ENCODE measurements around the gene PWWP2B.

The PWWP2B gene

DNA sequence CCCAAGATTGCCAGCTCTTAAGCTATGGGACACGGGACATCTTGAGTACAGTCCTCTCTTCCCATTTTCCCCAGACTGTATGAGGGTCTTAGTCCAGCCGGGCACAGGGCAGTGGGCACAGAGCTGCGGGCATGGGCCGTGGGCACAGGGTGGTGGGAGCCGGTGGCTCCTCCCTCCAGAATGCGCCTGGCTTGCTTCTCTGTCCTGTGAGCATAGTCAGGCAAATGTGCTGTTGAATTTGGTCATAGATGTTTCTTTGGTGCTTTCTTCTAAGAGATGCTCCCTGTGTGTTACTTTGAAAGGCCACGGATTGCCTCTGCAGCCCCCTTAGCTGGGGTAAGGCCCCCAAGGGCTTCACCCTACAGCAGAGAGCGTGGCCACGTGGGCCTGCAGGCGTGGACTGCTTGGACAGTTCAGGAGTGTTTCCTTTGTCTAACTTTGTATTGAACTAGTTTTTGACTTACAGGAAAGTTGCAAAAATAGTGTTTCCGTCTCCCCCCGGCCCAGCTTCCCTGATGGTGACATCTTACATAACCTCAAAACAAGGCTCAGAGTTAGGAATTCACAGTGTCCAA lies 40.3 kb upstream of the PWWP2B start:
- Histone ChIP-seq H3K4me3 (ENCODE audit: control insufficient read depth in 1 of 7, extremely low read depth in 1 of 7, insufficient read depth in 4 of 7, low read depth in 2 of 7, low read length in 6 of 7) (no peak overlapping the region), H3K9me3 (ENCODE audit: control extremely low read depth in 1 of 5, control insufficient read depth in 4 of 5, insufficient read depth in 2 of 5, low read depth in 1 of 5, low read length in 4 of 5) (no peaks in the 10 kb centered on the region), H3K27me3 (replicated peaks in 2 of 5; ENCODE audit: control insufficient read depth in 4 of 5, insufficient read depth in 5 of 5, low read length in 4 of 5) (no peaks in the 10 kb centered on the region), H3K27ac (ENCODE audit: insufficient read depth in 1 of 2, low read depth in 1 of 2, low read length in 2 of 2, poor library complexity in 1 of 2, severe bottlenecking in 2 of 2) (no peak overlapping the region), H3K36me3 (ENCODE audit: control insufficient read depth in 4 of 4, insufficient read depth in 4 of 4, low read length in 3 of 4) (peaks cover 0 to 18% (median 6%) of the 10 kb centered on the region in 4 experiments), H3K4me1 (ENCODE audit: control extremely low read depth in 1 of 4, control insufficient read depth in 4 of 4, insufficient read depth in 4 of 4, low read length in 3 of 4) (peaks cover 0 to 2% (median 0%) of the 10 kb centered on the region in 4 experiments)
- no peak for DNase-seq
- WGBS (ENCODE audit: insufficient coverage), result 97% methylated on average over 11 of the region's 12 CpGs
- POLR2A ChIA-PET, result no interaction called here
- CTCF ChIA-PET, result interaction anchor here (1.1 to 1.9 kb wide), 5 partner anchors 9 to 133 kb away, joined by 3 to 6 read pairs (median 4); no protein-coding TSS in a partner anchor

DNA sequence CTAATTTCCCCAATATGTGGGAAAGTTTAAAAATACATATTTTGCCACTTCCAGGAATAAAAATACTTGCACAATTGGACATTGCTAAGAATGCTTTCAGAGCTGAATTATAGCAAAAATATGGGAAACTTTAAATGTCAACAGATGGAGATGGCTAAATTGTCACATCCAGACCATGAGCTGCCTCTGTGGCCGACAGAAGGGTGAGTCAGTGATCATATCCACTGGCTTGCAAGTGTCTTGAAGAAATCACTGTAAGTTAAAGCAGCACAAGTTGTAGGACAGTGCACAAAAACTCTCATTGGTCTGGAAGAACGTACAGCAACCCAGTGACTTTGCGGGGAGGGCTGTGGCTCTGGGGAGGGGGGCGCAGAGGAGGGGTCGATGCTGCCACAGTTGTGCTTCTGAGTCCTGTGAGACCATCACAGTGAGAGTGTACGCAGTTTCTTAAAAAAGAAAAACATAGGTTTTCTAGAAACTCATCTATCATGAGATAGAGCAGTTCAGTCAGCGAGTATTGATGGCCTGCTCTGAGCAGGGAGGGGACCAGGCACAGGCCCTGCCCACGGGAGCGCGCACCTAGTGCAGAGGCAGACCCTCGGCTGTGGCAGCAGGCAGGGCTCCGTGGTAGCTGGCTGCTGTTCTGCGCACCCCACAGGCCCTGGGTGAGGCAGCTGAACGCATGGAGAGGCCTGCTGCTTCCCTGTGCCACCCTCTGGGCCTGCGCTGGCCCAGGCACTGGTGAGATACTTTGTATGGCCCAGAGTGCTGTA lies 39.5 kb upstream of the PWWP2B start:
- 100% methylated on average over 15 of the region's 15 CpGs for WGBS (ENCODE audit: insufficient coverage)
- POLR2A ChIA-PET, result no interaction called here
- no peak overlapping the region for H3K4me3 ChIP-seq (ENCODE audit: control insufficient read depth in 1 of 7, extremely low read depth in 1 of 7, insufficient read depth in 4 of 7, low read depth in 2 of 7, low read length in 6 of 7)
- CTCF ChIA-PET, result interaction anchor here (1.4 to 1.9 kb wide), 2 partner anchors 14 to 28 kb away, joined by 4 to 6 read pairs; no protein-coding TSS in a partner anchor
- peaks cover 2 to 26% (median 6%) of the 10 kb centered on the region in 4 experiments for H3K36me3 ChIP-seq (ENCODE audit: control insufficient read depth in 4 of 4, insufficient read depth in 4 of 4, low read length in 3 of 4)
- no peak overlapping the region for H3K27ac ChIP-seq (ENCODE audit: insufficient read depth in 1 of 2, low read depth in 1 of 2, low read length in 2 of 2, poor library complexity in 1 of 2, severe bottlenecking in 2 of 2)
- H3K27me3 ChIP-seq (replicated peaks in 2 of 5; ENCODE audit: control insufficient read depth in 4 of 5, insufficient read depth in 5 of 5, low read length in 4 of 5), result no peaks in the 10 kb centered on the region
- H3K9me3 ChIP-seq (ENCODE audit: control extremely low read depth in 1 of 5, control insufficient read depth in 4 of 5, insufficient read depth in 2 of 5, low read depth in 1 of 5, low read length in 4 of 5), result peaks cover 0 to 4% (median 0%) of the 10 kb centered on the region in 5 experiments
- H3K4me1 ChIP-seq (ENCODE audit: control extremely low read depth in 1 of 4, control insufficient read depth in 4 of 4, insufficient read depth in 4 of 4, low read length in 3 of 4), result peaks cover 0 to 2% (median 0%) of the 10 kb centered on the region in 4 experiments
- no peak for DNase-seq

DNA sequence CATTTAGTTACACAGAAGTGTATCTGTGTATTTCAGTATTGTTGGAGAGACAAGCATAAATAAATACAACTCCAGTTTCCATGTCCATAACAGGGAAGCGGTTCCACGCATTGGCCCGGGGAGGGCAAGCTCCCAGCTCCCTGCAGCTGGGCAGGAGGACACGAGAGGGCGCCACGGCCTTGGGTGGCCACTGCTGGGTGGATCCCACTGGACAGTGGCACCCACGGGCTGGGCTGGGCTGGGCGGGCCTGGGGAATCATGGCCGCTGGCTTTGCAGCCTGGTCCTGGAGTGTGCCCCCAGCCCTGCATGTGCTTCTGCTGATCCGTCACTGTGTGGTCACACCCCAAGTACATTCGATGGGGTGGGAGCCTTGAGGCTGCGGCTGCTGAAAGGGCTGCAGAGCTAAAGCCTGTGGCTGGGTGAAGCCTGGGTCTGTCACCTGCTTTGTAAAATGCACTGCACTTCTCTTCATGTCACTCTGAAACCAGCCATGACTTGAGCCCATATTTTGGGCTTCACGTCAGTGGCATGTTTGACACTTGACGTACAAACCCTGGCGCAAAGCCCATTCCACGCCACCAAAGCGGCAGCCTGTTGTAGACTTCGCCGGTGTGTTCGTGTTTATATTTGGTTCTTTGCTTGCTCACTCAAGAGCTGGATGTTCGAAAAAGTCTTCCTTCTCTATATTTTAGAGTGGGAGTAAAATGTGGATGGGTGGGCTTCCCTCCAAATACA lies 37.5 kb upstream of the PWWP2B start:
- H3K4me1 ChIP-seq (ENCODE audit: control extremely low read depth in 1 of 4, control insufficient read depth in 4 of 4, insufficient read depth in 4 of 4, low read length in 3 of 4), result no peaks in the 10 kb centered on the region
- ChIA-PET POLR2A (interaction anchor here (0.6 kb wide), 1 partner anchor 75 kb away, joined by 3 read pairs; no protein-coding TSS in a partner anchor), CTCF (interaction anchor here (0.7 to 1.8 kb wide), 4 partner anchors 10 to 277 kb away, joined by 3 to 7 read pairs (median 4); no protein-coding TSS in a partner anchor)
- no peaks in the 10 kb centered on the region for H3K27me3 ChIP-seq (replicated peaks in 2 of 5; ENCODE audit: control insufficient read depth in 4 of 5, insufficient read depth in 5 of 5, low read length in 4 of 5)
- WGBS (ENCODE audit: insufficient coverage), result 90% methylated on average over 15 of the region's 21 CpGs
- peaks cover 2 to 31% (median 6%) of the 10 kb centered on the region in 4 experiments for H3K36me3 ChIP-seq (ENCODE audit: control insufficient read depth in 4 of 4, insufficient read depth in 4 of 4, low read length in 3 of 4)
- peaks cover 0 to 7% (median 0%) of the 10 kb centered on the region in 5 experiments for H3K9me3 ChIP-seq (ENCODE audit: control extremely low read depth in 1 of 5, control insufficient read depth in 4 of 5, insufficient read depth in 2 of 5, low read depth in 1 of 5, low read length in 4 of 5)
- H3K4me3 ChIP-seq (ENCODE audit: control insufficient read depth in 1 of 7, extremely low read depth in 1 of 7, insufficient read depth in 4 of 7, low read depth in 2 of 7, low read length in 6 of 7), result no peak overlapping the region
- no peak for DNase-seq
- no peak overlapping the region for H3K27ac ChIP-seq (ENCODE audit: insufficient read depth in 1 of 2, low read depth in 1 of 2, low read length in 2 of 2, poor library complexity in 1 of 2, severe bottlenecking in 2 of 2)

DNA sequence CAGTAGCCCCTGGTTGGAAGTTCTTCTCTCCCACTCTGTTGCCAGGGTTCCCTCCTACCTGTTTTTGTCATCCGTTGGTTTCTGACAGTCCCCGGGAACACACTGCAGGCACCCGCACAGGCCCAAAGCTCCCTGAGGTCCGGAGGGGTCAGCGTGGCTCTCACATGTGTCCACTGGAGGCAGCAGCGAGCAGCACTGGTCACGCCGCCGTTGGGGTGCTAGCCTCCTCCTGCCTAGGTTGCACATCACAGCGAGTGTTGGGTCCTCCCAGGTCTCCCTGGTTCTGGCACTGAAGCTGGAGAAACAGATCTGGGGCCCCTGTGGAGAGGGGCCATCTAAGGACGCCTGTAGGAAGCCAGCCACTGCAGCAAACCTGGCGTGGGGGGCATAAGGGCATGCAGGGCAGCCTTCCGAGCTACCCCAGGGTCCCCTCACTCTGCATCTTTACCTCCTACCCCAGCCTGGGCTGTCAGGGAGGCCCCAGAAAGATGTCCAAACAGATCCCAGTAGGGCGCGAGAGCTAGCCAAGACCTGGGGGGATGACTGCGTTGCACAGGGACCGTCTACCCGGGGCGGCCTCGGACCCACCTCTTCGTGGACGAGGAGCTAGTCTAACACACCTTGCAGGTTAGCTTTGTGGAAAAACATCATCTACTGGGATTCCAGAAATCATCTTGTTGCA lies 36.1 kb upstream of the PWWP2B start:
- Histone ChIP-seq H3K27me3 (replicated peaks in 2 of 5; ENCODE audit: control insufficient read depth in 4 of 5, insufficient read depth in 5 of 5, low read length in 4 of 5) (no peaks in the 10 kb centered on the region), H3K9me3 (ENCODE audit: control extremely low read depth in 1 of 5, control insufficient read depth in 4 of 5, insufficient read depth in 2 of 5, low read depth in 1 of 5, low read length in 4 of 5) (peaks cover 0 to 7% (median 0%) of the 10 kb centered on the region in 5 experiments), H3K36me3 (ENCODE audit: control insufficient read depth in 4 of 4, insufficient read depth in 4 of 4, low read length in 3 of 4) (peaks cover 2 to 28% (median 5%) of the 10 kb centered on the region in 4 experiments), H3K4me3 (ENCODE audit: control insufficient read depth in 1 of 7, extremely low read depth in 1 of 7, insufficient read depth in 4 of 7, low read depth in 2 of 7, low read length in 6 of 7) (no peak overlapping the region), H3K4me1 (ENCODE audit: control extremely low read depth in 1 of 4, control insufficient read depth in 4 of 4, insufficient read depth in 4 of 4, low read length in 3 of 4) (peaks cover 0 to 9% (median 6%) of the 10 kb centered on the region in 4 experiments), H3K27ac (ENCODE audit: insufficient read depth in 1 of 2, low read depth in 1 of 2, low read length in 2 of 2, poor library complexity in 1 of 2, severe bottlenecking in 2 of 2) (no peak overlapping the region)
- DNase-seq, result peak in 2 of 3 donors; percentile 8 to 14
- CTCF ChIA-PET, result interaction anchor here (0.7 to 1.8 kb wide), 13 partner anchors 8 to 99 kb away, joined by 3 to 7 read pairs (median 3); no protein-coding TSS in a partner anchor
- POLR2A ChIA-PET, result interaction anchor here (0.6 kb wide), 1 partner anchor 24 kb away, joined by 4 read pairs; no protein-coding TSS in a partner anchor
- 85% methylated on average over 21 of the region's 22 CpGs for WGBS (ENCODE audit: insufficient coverage)

DNA sequence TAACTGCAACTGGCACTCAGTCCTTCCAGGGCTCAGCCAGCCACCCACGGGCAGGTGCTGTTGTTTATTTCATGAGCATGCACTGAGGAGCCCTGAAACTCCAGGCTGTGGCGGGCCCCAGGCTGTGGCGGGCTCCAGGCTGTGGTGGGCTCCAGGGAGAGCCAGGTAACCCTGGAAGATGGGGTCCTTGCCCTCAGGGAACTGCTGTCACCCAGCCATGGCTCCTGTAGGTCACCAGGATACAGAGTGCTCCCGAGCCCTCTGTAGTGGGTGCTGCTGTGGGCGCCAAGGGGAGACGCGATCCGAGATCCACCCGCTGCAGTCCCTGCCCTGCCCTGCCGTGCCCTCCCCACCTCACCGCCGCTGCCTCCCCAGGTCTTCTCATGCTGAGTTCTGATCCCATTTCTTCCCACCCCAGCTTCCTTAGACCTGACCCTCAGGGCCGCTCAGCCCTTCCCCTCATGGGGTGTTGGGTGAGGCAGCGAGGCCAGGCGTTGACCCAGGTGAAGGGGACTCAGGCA lies 35.4 kb upstream of the PWWP2B start:
- Histone ChIP-seq H3K9me3 (ENCODE audit: control extremely low read depth in 1 of 5, control insufficient read depth in 4 of 5, insufficient read depth in 2 of 5, low read depth in 1 of 5, low read length in 4 of 5) (peaks cover 0 to 7% (median 0%) of the 10 kb centered on the region in 5 experiments), H3K27me3 (replicated peaks in 2 of 5; ENCODE audit: control insufficient read depth in 4 of 5, insufficient read depth in 5 of 5, low read length in 4 of 5) (no peaks in the 10 kb centered on the region), H3K4me1 (ENCODE audit: control extremely low read depth in 1 of 4, control insufficient read depth in 4 of 4, insufficient read depth in 4 of 4, low read length in 3 of 4) (peaks cover 0 to 9% (median 6%) of the 10 kb centered on the region in 4 experiments), H3K4me3 (ENCODE audit: control insufficient read depth in 1 of 7, extremely low read depth in 1 of 7, insufficient read depth in 4 of 7, low read depth in 2 of 7, low read length in 6 of 7) (no peak overlapping the region), H3K27ac (ENCODE audit: insufficient read depth in 1 of 2, low read depth in 1 of 2, low read length in 2 of 2, poor library complexity in 1 of 2, severe bottlenecking in 2 of 2) (no peak overlapping the region), H3K36me3 (ENCODE audit: control insufficient read depth in 4 of 4, insufficient read depth in 4 of 4, low read length in 3 of 4) (peaks cover 4 to 32% (median 7%) of the 10 kb centered on the region in 4 experiments)
- WGBS (ENCODE audit: insufficient coverage), result over 99% methylated on average over 12 of the region's 15 CpGs
- POLR2A ChIA-PET, result no interaction called here
- CTCF ChIA-PET, result interaction anchor here (0.7 to 1.8 kb wide), 10 partner anchors 8 to 98 kb away, joined by 3 to 7 read pairs (median 4); no protein-coding TSS in a partner anchor
- DNase-seq, result no peak

DNA sequence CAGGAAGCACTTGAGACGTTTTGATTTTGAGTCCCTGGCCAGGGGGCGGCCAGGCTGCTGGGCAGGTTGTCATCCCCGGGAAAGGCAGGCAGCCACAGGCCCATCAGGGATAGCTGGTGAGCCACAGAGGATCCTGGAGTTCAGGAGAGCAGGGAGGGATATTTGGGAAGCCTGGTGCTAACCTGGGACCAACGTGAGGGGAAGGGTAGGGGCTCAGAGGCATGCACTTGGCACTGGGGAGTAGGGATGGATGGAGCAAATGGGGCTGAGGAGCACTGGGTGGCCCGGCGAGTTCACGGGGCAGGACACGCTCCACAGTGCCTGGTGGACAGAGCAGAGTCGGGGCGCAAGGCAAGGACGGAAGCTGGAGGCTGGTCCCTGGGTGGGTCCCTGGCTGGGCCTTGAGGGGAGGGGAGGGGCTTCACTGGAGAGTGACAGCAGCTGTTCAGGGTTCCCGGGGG lies 34.8 kb upstream of the PWWP2B start:
- DNase-seq, result no peak
- WGBS (ENCODE audit: insufficient coverage), result 91% methylated on average over 11 of the region's 12 CpGs
- Histone ChIP-seq H3K9me3 (ENCODE audit: control extremely low read depth in 1 of 5, control insufficient read depth in 4 of 5, insufficient read depth in 2 of 5, low read depth in 1 of 5, low read length in 4 of 5) (peaks cover 0 to 7% (median 0%) of the 10 kb centered on the region in 5 experiments), H3K36me3 (ENCODE audit: control insufficient read depth in 4 of 4, insufficient read depth in 4 of 4, low read length in 3 of 4) (peaks cover 4 to 35% (median 9%) of the 10 kb centered on the region in 4 experiments), H3K27me3 (replicated peaks in 2 of 5; ENCODE audit: control insufficient read depth in 4 of 5, insufficient read depth in 5 of 5, low read length in 4 of 5) (no peaks in the 10 kb centered on the region), H3K4me1 (ENCODE audit: control extremely low read depth in 1 of 4, control insufficient read depth in 4 of 4, insufficient read depth in 4 of 4, low read length in 3 of 4) (peaks cover 0 to 9% (median 6%) of the 10 kb centered on the region in 4 experiments), H3K4me3 (ENCODE audit: control insufficient read depth in 1 of 7, extremely low read depth in 1 of 7, insufficient read depth in 4 of 7, low read depth in 2 of 7, low read length in 6 of 7) (no peak overlapping the region), H3K27ac (ENCODE audit: insufficient read depth in 1 of 2, low read depth in 1 of 2, low read length in 2 of 2, poor library complexity in 1 of 2, severe bottlenecking in 2 of 2) (no peak overlapping the region)
- ChIA-PET POLR2A (no interaction called here), CTCF (interaction anchor here (1.2 to 1.7 kb wide), 5 partner anchors 9 to 46 kb away, joined by 3 to 5 read pairs (median 3); no protein-coding TSS in a partner anchor)

Data from common myeloid progenitor, CD34-positive (primary cell).